Psoas muscle (tissue), 8 donors: Measurements from ENCODE around the gene C12orf76. TPM values are rescaled to one million over a fixed set of nuclear protein-coding genes. Genes with fewer than 3 reads are reported as not detected.
"Not testable (repeated sequence)": the region's sequence is repeated elsewhere in the genome, so short reads cannot be mapped to it uniquely, and the experiment has no call there.

Experiments
- ATAC-seq, 4 donors: fragments of 200-7000 bp; cut with Tn5 transposase; one replicate each; pipeline ENCODE4 v1.9.1; 2020; ENCODE audit warnings: moderate library complexity in 3 of 4, mild to moderate bottlenecking in 2 of 4
- DNase-seq, 2 donors: peaks; one replicate each; pipeline ENCODE4 v3.0.0-alpha.2; 2020
- H3K27ac ChIP-seq: fragments of 200-600 bp; one replicate; pipeline ENCODE4 v1.8.0; 2022
- H3K27me3 ChIP-seq, 3 donors: fragments of 200-600 bp in 1 of 3; one replicate each; pipeline versions ENCODE4 v1.6.1 to v1.8.0; 2013 to 2022; ENCODE audit warnings: low read length in 2 of 3, mild to moderate bottlenecking in 2 of 3, moderate library complexity in 1 of 3; ENCODE audit not compliant: insufficient read depth in 3 of 3
- H3K36me3 ChIP-seq, 2 donors: fragments of 200-600 bp in 1 of 2; one replicate each; pipeline versions ENCODE4 v1.6.1 to v1.8.0; 2013 to 2022; ENCODE audit warnings: low read depth in 1 of 2, mild to moderate bottlenecking in 1 of 2, moderate library complexity in 1 of 2; ENCODE audit not compliant: insufficient read depth in 1 of 2
- H3K4me1 ChIP-seq: fragments of 200-600 bp; one replicate; pipeline ENCODE4 v1.8.0; 2022
- H3K4me3 ChIP-seq: fragments of 200-600 bp; one replicate; pipeline ENCODE4 v1.8.0; 2022; ENCODE audit warnings: mild to moderate bottlenecking
- H3K9me3 ChIP-seq: fragments of 200-600 bp; one replicate; pipeline ENCODE4 v1.8.0; 2022
- CTCF ChIP-seq: fragments of 200-600 bp; IDR thresholded peaks from one replicate; pipeline ENCODE4 v1.8.0; 2022; ENCODE audit warnings: antibody characterized with exemption
- WGBS, 3 donors: extraction: QIAGEN DNeasy Blood & Tissue Kit; methylation state at CpG; one replicate each; pipeline versions ENCODE4 v1.1.6 to v1.1.7; 2013; 5-methylcytosine and 5-hydroxymethylcytosine counted together
- intact Hi-C, 2 donors: fragments of 100-400 bp; cut with DNase I; formaldehyde crosslinking; loops; one replicate each; pipeline versions ENCODE4 v1.11.0 to v1.14.2; 2022
- polyA plus RNA-seq, 3 donors: library from polyadenylated mRNA; stranded (reverse); fragments of 200-250 nt; gene quantifications; one replicate each; pipeline ENCODE4 v1.2.3, GENCODE V29; 2013
- total RNA-seq, 4 donors: library from RNA; stranded (reverse); fragmentation: NEBNext Ultra II Directional in 2 of 4; extraction: Animal tissue kit (Norgen Biotek cat#: 25700) in 2 of 4; gene quantifications; one replicate each; pipeline versions ENCODE4 v1.2.1 to v1.2.4, GENCODE V29; 2021 to 2023
- donor health status: healthy with polysubstance abuse.
- donor health status: DM: no; HTN: no; CAD: no; lungs with moderate emphysema.
- donor health status: Bipolar disorder and iron deficiency.
- donor health status: healthy.
- donor health status: DM: yes; HTN: yes; CAD: no.
- donor health status: DM: no; HTN: no; CAD: no.
- donor health status: DM: no; HTN: no; CAD: no.
- donor health status: DM: yes; HTN: yes; CAD: no.

C12orf76 gene
- total and polyA plus RNA-seq, 7 donors, result 3.1 to 19.1 (median 7.4) TPM

GRCh38 chr12:110012137-110012536 is 36.2 kb downstream of the C12orf76 start:
- no peak overlapping the region for H3K4me3 ChIP-seq
- no peak for TF ChIP-seq CTCF
- H3K27ac ChIP-seq, result no peak overlapping the region
- no peaks in the 10 kb centered on the region for H3K27me3 ChIP-seq
- no peaks in the 10 kb centered on the region for H3K4me1 ChIP-seq
- ATAC-seq (no peak), DNase-seq (no peak)
- peaks cover 5 to 48% of the 10 kb centered on the region in 2 donors for H3K36me3 ChIP-seq
- WGBS, 3 donors, result 79 to 91% (median 88%) methylated on average over 6 of the region's 6 CpGs
- intact Hi-C loops, result no loop called here
- no peaks in the 10 kb centered on the region for H3K9me3 ChIP-seq

- intact Hi-C loops, result no loop called here
- TF ChIP-seq CTCF, result no peak
- no peaks in the 10 kb centered on the region for H3K4me1 ChIP-seq
- no peak overlapping the region for H3K27ac ChIP-seq
- H3K9me3 ChIP-seq, result no peaks in the 10 kb centered on the region
- no peak for ATAC-seq
- no peaks in the 10 kb centered on the region for H3K27me3 ChIP-seq
- no peak for DNase-seq
- no peak overlapping the region for H3K4me3 ChIP-seq
- 73 to 92% (median 78%) methylated on average over 13 of the region's 13 CpGs for WGBS, 3 donors
- peaks cover 5 to 37% of the 10 kb centered on the region in 2 donors for H3K36me3 ChIP-seq
These were observed 37.2 kb downstream of the C12orf76 start for GRCh38 chr12:110010853-110011723.

GRCh38 chr12:110008681-110009398 is 39.5 kb downstream of the C12orf76 start:
- H3K4me3 ChIP-seq, H3K27me3 ChIP-seq, H3K27ac ChIP-seq, H3K4me1 ChIP-seq, DNase-seq, H3K9me3 ChIP-seq, intact Hi-C loops, ATAC-seq: not testable (repeated sequence)
- WGBS, 3 donors, result 91 to 95% (median 94%) methylated on average over 15 of the region's 15 CpGs
- peaks cover 5 to 16% of the 10 kb centered on the region in 2 donors for H3K36me3 ChIP-seq

- Histone ChIP-seq H3K4me3 (no peak overlapping the region), H3K36me3 (peaks cover 2 to 10% of the 10 kb centered on the region in 2 donors), H3K9me3 (no peaks in the 10 kb centered on the region), H3K4me1 (peaks cover under 1% of the 10 kb centered on the region), H3K27me3 (no peaks in the 10 kb centered on the region), H3K27ac (no peak overlapping the region)
- no peak for ATAC-seq
- intact Hi-C loops, result no loop called here
- no peak for TF ChIP-seq CTCF
- no peak for DNase-seq
These were observed 40.4 kb downstream of the C12orf76 start for GRCh38 chr12:110007881-110008280.

- no peak overlapping the region for H3K4me3 ChIP-seq
- no peak overlapping the region for H3K27ac ChIP-seq
- peaks cover 0 to 4% of the 10 kb centered on the region in 2 donors for H3K36me3 ChIP-seq
- intact Hi-C loops, result no loop called here
- H3K9me3 ChIP-seq, result no peaks in the 10 kb centered on the region
- TF ChIP-seq CTCF, result no peak
- WGBS, 3 donors, result 96 to 99% (median 97%) methylated on average over 4 of the region's 4 CpGs
- ATAC-seq, result no peak
- H3K4me1 ChIP-seq, result peaks cover 15% of the 10 kb centered on the region
- H3K27me3 ChIP-seq, result no peaks in the 10 kb centered on the region
- DNase-seq, result no peak
These were observed 42.2 kb downstream of the C12orf76 start for GRCh38 chr12:110006115-110006514.
